HG03442 (cell line): ENCODE data around the gene NHS.

Source experiments
- ATAC-seq: cut with Tn5 transposase; IDR thresholded peaks from one replicate; pipeline ENCODE4 v1.9.1; 2021; ENCODE audit warnings: mild to moderate bottlenecking, moderate library complexity; ENCODE audit not compliant: unreplicated experiment

The NHS gene

GRCh38 chrX:17405225-17405969 lies 30.4 kb downstream of the NHS start:
- no peak for ATAC-seq

DNA sequence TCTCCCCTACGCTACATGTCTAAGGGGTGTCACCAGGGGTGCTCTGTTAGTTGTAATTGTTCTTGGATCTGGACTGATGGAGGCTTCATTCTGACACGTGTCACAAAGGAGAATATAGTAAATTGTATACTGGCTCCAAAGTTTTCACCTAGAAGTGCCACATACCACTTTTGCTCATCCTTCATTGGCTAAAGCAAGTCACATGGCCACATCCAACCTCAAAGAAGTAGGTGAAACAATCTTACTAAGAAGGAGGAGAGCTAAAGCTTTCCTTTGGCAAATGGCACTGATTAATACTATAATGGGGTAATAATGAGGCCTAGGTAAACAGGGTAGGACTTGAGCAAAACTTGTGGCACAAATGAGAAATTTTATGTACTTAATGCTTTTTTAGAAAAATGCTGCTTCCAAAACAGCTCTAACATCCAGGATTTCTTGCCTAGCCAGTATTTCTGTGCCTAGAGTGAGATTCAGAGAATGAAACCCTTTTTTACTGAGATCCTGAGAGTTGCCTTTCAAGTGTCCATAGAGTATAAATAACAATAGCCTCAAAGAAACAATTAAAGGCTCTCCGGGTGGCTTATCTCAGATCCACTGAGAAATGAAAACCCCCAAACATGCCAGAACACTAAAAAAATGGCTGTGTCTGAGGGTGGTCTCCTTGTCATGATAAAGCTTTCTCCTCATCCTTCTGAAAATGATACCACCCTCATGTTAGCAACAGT lies 34.7 kb downstream of the NHS start:
- ATAC-seq: no peak

DNA sequence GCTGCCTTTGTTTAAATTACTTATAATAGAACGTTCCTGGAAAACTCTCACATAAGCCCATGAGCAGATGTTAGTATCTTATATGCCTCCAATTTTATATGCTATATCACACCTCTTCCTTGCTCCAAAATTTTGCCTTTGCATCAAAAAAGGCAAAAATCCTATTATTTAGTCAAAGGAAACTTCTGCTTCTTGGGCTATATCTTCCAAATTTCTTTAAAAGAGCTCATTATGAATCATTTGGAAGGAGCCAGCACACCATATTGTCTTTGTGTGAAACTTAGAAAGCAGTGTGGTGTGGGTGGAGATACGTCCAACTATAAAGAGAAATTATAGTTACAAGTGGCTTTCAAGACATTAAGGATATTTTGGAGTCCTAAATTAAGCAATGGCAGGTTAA lies 35.7 kb downstream of the NHS start:
- no peak for ATAC-seq

GRCh38 chrX:17411205-17411604 lies 36.2 kb downstream of the NHS start:
- ATAC-seq: no peak

DNA sequence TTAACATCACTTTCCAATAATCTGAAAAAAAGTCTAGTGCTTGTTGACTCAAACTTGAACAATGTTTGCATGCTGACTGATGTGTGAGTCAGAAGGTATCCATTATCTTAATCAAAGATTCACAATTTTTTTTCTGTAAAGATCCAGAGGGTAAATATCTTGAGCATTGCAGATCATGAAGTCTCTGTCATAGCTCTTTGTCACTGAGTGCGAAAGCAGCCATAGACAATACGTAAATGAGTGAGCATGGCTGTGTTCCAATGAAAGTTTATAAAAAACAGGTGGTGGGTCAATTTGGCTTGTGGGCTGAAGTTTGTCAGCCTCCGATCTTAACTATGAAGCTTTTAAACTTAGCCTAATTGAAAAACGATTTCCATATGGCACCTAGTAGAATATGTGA lies 37.7 kb downstream of the NHS start:
- ATAC-seq: no peak

- ATAC-seq: no peak
Observed at GRCh38 chrX:17413228-17413627, 38.2 kb downstream of the NHS start.

DNA sequence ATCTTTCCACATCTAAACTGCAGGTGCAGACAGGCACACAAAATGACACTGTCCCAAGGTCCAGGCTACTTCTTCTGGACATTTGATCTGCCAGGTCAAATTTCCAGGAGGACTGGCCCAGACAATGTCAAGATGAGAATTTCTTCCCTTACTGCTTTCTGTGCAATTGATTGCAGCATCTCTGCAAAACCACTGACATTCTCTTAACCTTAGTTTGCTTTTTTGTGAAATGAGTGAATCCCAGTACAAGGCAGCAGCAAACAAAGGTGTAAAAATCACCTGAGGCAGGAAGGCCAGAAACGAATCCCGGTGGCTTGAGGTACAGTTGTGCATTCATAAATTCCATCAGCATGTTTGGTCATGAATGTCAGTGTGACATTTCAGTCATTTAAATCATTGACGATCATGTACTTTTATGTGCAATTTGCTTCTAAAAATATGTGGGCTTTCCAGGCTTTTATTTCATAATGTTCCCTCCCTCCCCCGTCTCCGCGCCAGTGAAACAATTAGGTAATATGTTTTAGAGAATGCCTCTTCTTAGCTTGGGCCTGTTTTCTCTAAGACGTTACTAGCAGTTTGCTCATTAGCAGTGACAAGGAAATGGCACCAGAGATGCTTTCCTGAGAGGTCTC lies 39.1 kb downstream of the NHS start:
- ATAC-seq: no peak

DNA sequence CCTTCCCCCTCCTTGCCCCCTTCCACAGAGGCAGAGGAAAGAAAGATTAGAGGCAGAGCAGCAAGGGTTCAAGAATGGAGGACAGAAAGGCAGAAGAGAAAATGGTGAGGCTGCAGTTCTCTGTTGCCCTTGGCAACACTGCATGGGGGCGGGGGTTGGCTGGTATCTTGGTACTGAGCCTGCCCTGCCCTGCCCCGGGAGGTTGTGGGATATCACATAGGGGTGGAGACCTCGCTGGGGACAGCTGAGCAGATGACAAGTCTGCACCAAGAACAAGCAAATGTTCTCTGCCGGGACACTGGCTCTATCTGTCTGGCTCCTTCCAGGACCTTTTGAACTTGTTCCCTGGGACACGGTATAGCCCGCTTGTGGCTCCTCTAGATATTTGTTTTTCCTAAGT lies 39.8 kb downstream of the NHS start:
- no peak for ATAC-seq

- no peak for ATAC-seq
Observed at GRCh38 chrX:17415242-17415810, 40.3 kb downstream of the NHS start.

- no peak for ATAC-seq
Observed at GRCh38 chrX:17417372-17417771, 42.4 kb downstream of the NHS start.

- no peak for ATAC-seq
Observed at GRCh38 chrX:17425136-17425535, 50.1 kb downstream of the NHS start.

- ATAC-seq: no peak
Observed at GRCh38 chrX:17425551-17425950, 50.6 kb downstream of the NHS start.

DNA sequence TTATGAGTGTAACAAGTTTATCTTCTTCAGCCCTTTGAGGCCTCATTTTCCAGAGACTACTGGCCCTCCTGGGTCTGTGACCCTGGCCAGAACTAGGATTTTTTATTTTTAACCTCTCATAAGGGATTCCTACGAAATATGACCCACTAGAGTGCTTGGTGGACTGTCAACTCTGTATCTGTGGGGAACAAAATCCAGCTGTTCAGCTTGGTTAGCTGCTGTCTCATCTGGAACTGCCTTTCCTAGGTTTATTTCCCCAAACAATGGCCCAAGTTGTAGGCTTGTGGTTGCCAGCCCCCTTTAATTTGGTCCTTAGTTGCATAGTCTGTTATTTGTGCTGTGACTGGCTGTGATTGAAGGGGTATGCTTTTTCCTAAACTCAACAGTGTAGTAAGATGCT lies 56.2 kb downstream of the NHS start:
- ATAC-seq: no peak

GRCh38 chrX:17432158-17432557 lies 57.2 kb downstream of the NHS start:
- ATAC-seq: no peak

- ATAC-seq: no peak
Observed at GRCh38 chrX:17433965-17434364, 59.0 kb downstream of the NHS start.

- no peak for ATAC-seq
Observed at GRCh38 chrX:17435476-17435875, 60.5 kb downstream of the NHS start.

DNA sequence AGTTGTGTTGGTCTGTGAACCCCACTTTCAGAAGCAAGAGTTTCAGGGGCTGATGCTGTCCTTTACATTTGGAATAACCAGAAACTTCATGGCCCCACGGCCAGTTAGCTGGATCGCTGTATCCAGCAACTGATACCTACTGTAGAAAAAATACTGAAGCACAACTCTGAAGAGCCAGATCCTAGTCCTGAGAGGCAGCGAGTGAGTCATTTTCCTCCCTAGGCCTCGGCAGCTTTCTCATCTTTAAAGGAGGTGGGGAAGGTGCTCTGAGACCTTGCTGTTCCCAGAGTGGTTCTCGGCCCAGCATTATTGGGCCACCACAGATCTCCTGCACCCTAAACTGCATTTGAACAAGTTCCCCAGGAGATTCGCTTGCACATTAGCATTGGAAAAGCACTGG lies 63.2 kb downstream of the NHS start:
- no peak for ATAC-seq

- no peak for ATAC-seq
Observed at GRCh38 chrX:17440258-17440657, 65.3 kb downstream of the NHS start.

GRCh38 chrX:17440836-17441235 lies 65.8 kb downstream of the NHS start:
- ATAC-seq: no peak

- ATAC-seq: no peak
Observed at GRCh38 chrX:17441965-17442364, 67.0 kb downstream of the NHS start.

DNA sequence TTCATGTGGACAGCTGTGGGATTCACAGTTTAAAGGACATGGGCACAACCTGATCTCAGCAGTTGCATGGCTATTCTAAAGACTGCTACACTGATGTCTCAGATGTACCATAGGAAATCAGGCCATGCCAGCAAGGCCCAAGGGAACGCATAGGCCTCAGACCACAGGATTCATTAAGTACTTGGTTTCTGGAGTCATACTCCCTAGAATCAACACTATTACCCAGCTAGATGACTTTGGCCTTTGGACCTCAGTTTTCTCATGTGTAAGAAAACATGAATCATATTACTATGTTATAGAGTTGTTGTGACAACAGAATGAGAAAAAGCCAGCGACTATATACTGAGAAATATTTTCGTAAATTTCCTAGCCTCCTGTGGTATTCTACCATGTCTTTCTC lies 67.9 kb downstream of the NHS start:
- no peak for ATAC-seq

GRCh38 chrX:17443556-17443955 lies 68.6 kb downstream of the NHS start:
- ATAC-seq: no peak
